Keratinocyte (primary cell): Measurements from ENCODE around the gene AMDHD2. TPM values are rescaled to one million over a fixed set of nuclear protein-coding genes. Genes with fewer than 3 reads are reported as not detected.

Experiments used
- DNase-seq: peaks from one replicate; pipeline ENCODE4 v3.0.0-alpha.2; 2011; ENCODE audit warnings: low read depth, missing footprints, low spot score
- FAIRE-seq: peaks from 2 replicates; lab custom pipeline; 2011; peaks lifted over from hg19 to GRCh38; lab: Jason Lieb, UNC
- H2AFZ ChIP-seq: 2 replicates; pipeline ENCODE4 v1.6.0; 2012; ENCODE audit warnings: low read length, control low read depth, inconsistent platforms; ENCODE audit not compliant: control insufficient read depth
- H3K27ac ChIP-seq: 2 replicates; pipeline ENCODE4 v1.5.1; 2011; ENCODE audit warnings: low read length; ENCODE audit not compliant: control insufficient read depth, insufficient read depth
- H3K27me3 ChIP-seq: 3 replicates; pipeline ENCODE4 v1.6.0; 2011; ENCODE audit warnings: low read length; ENCODE audit not compliant: control insufficient read depth, insufficient read depth; ENCODE audit errors: extremely low read depth
- H3K36me3 ChIP-seq, 2 experiments: 2 replicates in 1 of 2; 3 replicates in 1 of 2; pipeline ENCODE4 v1.5.1; 2011; ENCODE audit warnings: low read length in 2 of 2, mild to moderate bottlenecking in 1 of 2; ENCODE audit not compliant: control insufficient read depth in 2 of 2, insufficient read depth in 2 of 2; ENCODE audit errors: extremely low read depth in 1 of 2
- H3K4me1 ChIP-seq: 3 replicates; pipeline ENCODE4 v1.5.1; 2011; ENCODE audit warnings: low read length; ENCODE audit not compliant: control insufficient read depth, insufficient read depth; ENCODE audit errors: extremely low read depth
- H3K4me2 ChIP-seq: 3 replicates; pipeline ENCODE4 v1.6.0; 2011; ENCODE audit warnings: low read depth, low read length; ENCODE audit not compliant: control insufficient read depth, insufficient read depth; ENCODE audit errors: extremely low read depth
- H3K4me3 ChIP-seq, 3 experiments: fragments of 200-600 bp in 1 of 3; sonication (generic) in 1 of 3; 2 replicates in 2 of 3; 3 replicates in 1 of 3; pipeline ENCODE4 v1.5.1; 2011 to 2016; ENCODE audit warnings: low read length in 3 of 3, mild to moderate bottlenecking in 3 of 3, control low read depth in 2 of 3, inconsistent platforms in 1 of 3, low read depth in 1 of 3, mixed read lengths in 1 of 3, mixed run types in 1 of 3, moderate library complexity in 1 of 3; ENCODE audit not compliant: control insufficient read depth in 2 of 3, insufficient read depth in 2 of 3; ENCODE audit errors: extremely low read depth in 1 of 3
- H3K79me2 ChIP-seq: 2 replicates; pipeline ENCODE4 v1.6.0; 2012; ENCODE audit warnings: low read length; ENCODE audit not compliant: control insufficient read depth, insufficient read depth
- H3K9ac ChIP-seq: 3 replicates; pipeline ENCODE4 v1.6.0; 2011; ENCODE audit warnings: low read length; ENCODE audit not compliant: control insufficient read depth, insufficient read depth; ENCODE audit errors: extremely low read depth
- H3K9me1 ChIP-seq: 3 replicates; pipeline ENCODE4 v1.6.0; 2011; ENCODE audit warnings: low read length; ENCODE audit not compliant: control insufficient read depth, insufficient read depth; ENCODE audit errors: extremely low read depth
- H3K9me3 ChIP-seq: 2 replicates; pipeline ENCODE4 v1.5.1; 2012; ENCODE audit warnings: low read depth, low read length; ENCODE audit not compliant: control insufficient read depth
- H4K20me1 ChIP-seq: 3 replicates; pipeline ENCODE4 v1.6.0; 2011; ENCODE audit warnings: low read length; ENCODE audit not compliant: control insufficient read depth, insufficient read depth; ENCODE audit errors: extremely low read depth
- CTCF ChIP-seq, 3 experiments: IDR thresholded peaks in 1 of 3; conservative IDR thresholded peaks in 1 of 3; optimal IDR thresholded peaks in 1 of 3; 2 replicates in 2 of 3; 3 replicates in 1 of 3; pipeline versions ENCODE3 to v1.5.1; 2011; ENCODE audit warnings: low read length in 3 of 3, mild to moderate bottlenecking in 3 of 3, moderate library complexity in 2 of 3, control low read depth in 1 of 3, inconsistent platforms in 1 of 3; ENCODE audit not compliant: insufficient read depth in 2 of 3; ENCODE audit errors: extremely low read depth in 1 of 3
- EZH2 ChIP-seq: IDR thresholded peaks from one replicate; pipeline ENCODE4 v1.6.1; 2012; ENCODE audit warnings: inconsistent platforms, mild to moderate bottlenecking, low read length, moderate library complexity
- dilution Hi-C: fragments of 300-500 bp; cut with MboI; formaldehyde crosslinking; loops from one replicate; pipeline ENCODE4 v1.7.0; 2020; ENCODE audit warnings: low sequenced_read_pairs; ENCODE audit not compliant: extremely low pct_ligation_motif_present
- polyA plus RNA-seq, 5 experiments: library from polyadenylated mRNA; depleted of rRNA in 3 of 5; stranded (reverse) in 3 of 5; stranded (forward) in 1 of 5; unstranded in 1 of 5; fragments of >200 nt; gene quantifications; 1 replicate in 1 of 5; 2 replicates in 3 of 5; 3 replicates in 1 of 5; pipeline versions ENCODE4 v1.2.1 to v1.2.3, GENCODE V29; 2011 to 2012; ENCODE audit warnings: missing spikeins in 2 of 5, low read depth in 1 of 5, low replicate concordance in 1 of 5

Gene AMDHD2
- polyA plus RNA-seq, 1 donor (not counting 4 experiments of a cell fraction or from before 2014, with no cell fraction given) = 8.9 TPM

- H3K4me1 ChIP-seq = peaks cover 3% of the 10 kb centered on the region
- H3K9me1 ChIP-seq = no peaks in the 10 kb centered on the region
- H3K27ac ChIP-seq = no peak overlapping the region
- no peaks in the 10 kb centered on the region for H3K9me3 ChIP-seq
- no peak overlapping the region for H3K4me2 ChIP-seq
- dilution Hi-C loops = no loop called here
- no peaks in the 10 kb centered on the region for H3K79me2 ChIP-seq
- DNase-seq (no peak), FAIRE-seq (no peak)
- no peaks in the 10 kb centered on the region for H3K27me3 ChIP-seq
- TF ChIP-seq CTCF (optimal IDR thresholded peaks at IDR 0.05 in 1 of 3, IDR thresholded peaks at IDR 0.05 in 1 of 3, conservative IDR thresholded peaks at IDR 0.05 in 1 of 3; ENCODE audit: extremely low read depth in 1 of 3, insufficient read depth in 2 of 3, low read length in 3 of 3) (no peak), EZH2 (no peak)
- no peaks in the 10 kb centered on the region for H3K36me3 ChIP-seq
- H4K20me1 ChIP-seq = no peaks in the 10 kb centered on the region
- H2AFZ ChIP-seq = no peak overlapping the region
- no peak overlapping the region for H3K4me3 ChIP-seq
- no peak overlapping the region for H3K9ac ChIP-seq
Measured at GRCh38 chr16:2484898-2485508, 35.2 kb upstream of the AMDHD2 start.

DNA sequence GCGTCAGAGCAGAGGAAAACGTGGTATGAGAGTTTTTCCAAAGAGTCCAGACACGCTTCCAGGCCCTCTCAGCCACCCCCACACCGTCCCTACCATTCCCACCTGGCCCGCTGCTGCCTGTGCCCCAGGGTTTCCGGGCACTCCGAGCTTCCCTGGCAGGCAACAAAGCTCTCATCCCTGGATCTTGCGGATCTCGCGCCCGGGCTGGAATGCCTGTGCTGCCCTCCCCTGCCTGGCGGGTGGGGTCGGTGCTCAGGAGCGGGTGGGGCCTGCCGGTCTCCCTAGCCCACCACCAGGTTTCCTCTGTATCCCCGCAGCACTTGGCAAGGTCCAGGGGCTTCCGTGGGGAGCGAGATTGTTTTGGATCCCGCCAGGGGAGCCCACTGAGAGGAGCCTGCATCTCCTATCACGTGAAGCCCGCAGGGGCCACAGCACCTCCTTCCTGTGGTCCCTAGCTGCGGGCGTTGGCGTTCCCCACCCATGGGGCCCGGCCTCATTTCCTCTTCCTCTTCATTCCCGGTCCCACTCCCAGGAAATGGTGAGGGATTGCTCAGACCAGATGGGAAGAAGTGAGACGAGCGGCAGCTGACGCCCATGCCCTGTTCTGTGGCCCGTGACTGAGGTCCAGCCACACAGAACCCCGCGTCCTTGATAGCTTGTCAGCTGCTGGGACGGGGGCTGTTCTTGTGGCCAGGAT, 34.2 kb upstream of the AMDHD2 start:
- peaks cover 3% of the 10 kb centered on the region for H4K20me1 ChIP-seq
- FAIRE-seq (no peak), DNase-seq (no peak)
- H3K9ac ChIP-seq = no peak overlapping the region
- H2AFZ ChIP-seq = no peak overlapping the region
- no peaks in the 10 kb centered on the region for H3K27me3 ChIP-seq
- TF ChIP-seq CTCF (optimal IDR thresholded peaks at IDR 0.05 in 1 of 3, IDR thresholded peaks at IDR 0.05 in 1 of 3, conservative IDR thresholded peaks at IDR 0.05 in 1 of 3; ENCODE audit: extremely low read depth in 1 of 3, insufficient read depth in 2 of 3, low read length in 3 of 3) (no peak), EZH2 (no peak)
- H3K27ac ChIP-seq = no peak overlapping the region
- peaks cover 3% of the 10 kb centered on the region for H3K4me1 ChIP-seq
- dilution Hi-C loops = no loop called here
- H3K79me2 ChIP-seq = no peaks in the 10 kb centered on the region
- H3K4me2 ChIP-seq = no peak overlapping the region
- no peaks in the 10 kb centered on the region for H3K36me3 ChIP-seq
- no peaks in the 10 kb centered on the region for H3K9me1 ChIP-seq
- no peak overlapping the region for H3K4me3 ChIP-seq
- no peaks in the 10 kb centered on the region for H3K9me3 ChIP-seq
